Peyer's patch (tissue), 4 donors: ENCODE measurements around the gene LAG3.
"Not testable (repeated sequence)": the region's sequence is repeated elsewhere in the genome, so short reads cannot be mapped to it uniquely, and the experiment has no call there.

ENCODE experiments used
- POLR2A ChIP-seq, 2 donors: fragments of 450-650 bp; IDR thresholded peaks; one replicate each; pipeline ENCODE4 v1.5.1; 2017; ENCODE audit warnings: antibody characterized with exemption in 2 of 2, mild to moderate bottlenecking in 2 of 2, moderate library complexity in 2 of 2
- TF ChIP-seq, protein P1 (sequence below), 6 experiments: fragments of 450-650 bp in 4 of 6; fragments of 200-600 bp in 2 of 6; sonication (generic) in 1 of 6; IDR thresholded peaks; one replicate each; pipeline ENCODE4 v1.5.1; 2017 to 2019; ENCODE audit warnings: antibody characterized with exemption in 6 of 6, mild to moderate bottlenecking in 3 of 6, moderate library complexity in 1 of 6

DNA sequence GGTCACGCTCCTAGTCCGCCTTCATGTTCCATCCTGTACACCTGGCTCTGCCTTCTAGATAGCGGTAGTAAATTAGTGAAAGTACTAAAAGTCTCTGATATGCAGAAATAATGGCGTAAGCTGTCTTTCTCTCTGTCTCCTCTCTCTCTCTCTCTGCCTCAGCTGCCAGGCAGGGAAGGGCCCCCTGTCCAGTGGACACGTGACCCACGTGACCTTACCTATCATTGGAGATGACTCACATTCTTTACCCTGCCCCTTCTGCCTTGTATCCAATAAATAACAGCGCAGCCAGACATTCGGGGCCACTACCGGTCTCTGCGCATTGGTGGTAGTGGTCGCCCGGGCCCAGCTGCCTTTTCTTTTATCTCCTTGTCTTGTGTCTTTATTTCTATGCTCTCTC, 30.2 kb upstream of the LAG3 start:
- TF ChIP-seq, protein P1, sequence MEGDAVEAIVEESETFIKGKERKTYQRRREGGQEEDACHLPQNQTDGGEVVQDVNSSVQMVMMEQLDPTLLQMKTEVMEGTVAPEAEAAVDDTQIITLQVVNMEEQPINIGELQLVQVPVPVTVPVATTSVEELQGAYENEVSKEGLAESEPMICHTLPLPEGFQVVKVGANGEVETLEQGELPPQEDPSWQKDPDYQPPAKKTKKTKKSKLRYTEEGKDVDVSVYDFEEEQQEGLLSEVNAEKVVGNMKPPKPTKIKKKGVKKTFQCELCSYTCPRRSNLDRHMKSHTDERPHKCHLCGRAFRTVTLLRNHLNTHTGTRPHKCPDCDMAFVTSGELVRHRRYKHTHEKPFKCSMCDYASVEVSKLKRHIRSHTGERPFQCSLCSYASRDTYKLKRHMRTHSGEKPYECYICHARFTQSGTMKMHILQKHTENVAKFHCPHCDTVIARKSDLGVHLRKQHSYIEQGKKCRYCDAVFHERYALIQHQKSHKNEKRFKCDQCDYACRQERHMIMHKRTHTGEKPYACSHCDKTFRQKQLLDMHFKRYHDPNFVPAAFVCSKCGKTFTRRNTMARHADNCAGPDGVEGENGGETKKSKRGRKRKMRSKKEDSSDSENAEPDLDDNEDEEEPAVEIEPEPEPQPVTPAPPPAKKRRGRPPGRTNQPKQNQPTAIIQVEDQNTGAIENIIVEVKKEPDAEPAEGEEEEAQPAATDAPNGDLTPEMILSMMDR (IDR thresholded peaks at IDR 0.05): not testable (repeated sequence)
- not testable (repeated sequence) for TF ChIP-seq POLR2A (IDR thresholded peaks at IDR 0.05)
